B cell (primary cell): Measurements from ENCODE around the gene ZFAND4.

ENCODE experiments used
- CTCF ChIP-seq: fragments of 200-600 bp; IDR thresholded peaks from one replicate; pipeline ENCODE4 v1.8.0; 2022; ENCODE audit warnings: antibody characterized with exemption, mild to moderate bottlenecking
- EZH2 ChIP-seq: IDR thresholded peaks from 2 replicates; pipeline ENCODE4 v1.6.1; 2012; ENCODE audit warnings: borderline replicate concordance, low read depth, mild to moderate bottlenecking, moderate library complexity, low read length; ENCODE audit not compliant: insufficient read depth, poor library complexity, severe bottlenecking

DNA sequence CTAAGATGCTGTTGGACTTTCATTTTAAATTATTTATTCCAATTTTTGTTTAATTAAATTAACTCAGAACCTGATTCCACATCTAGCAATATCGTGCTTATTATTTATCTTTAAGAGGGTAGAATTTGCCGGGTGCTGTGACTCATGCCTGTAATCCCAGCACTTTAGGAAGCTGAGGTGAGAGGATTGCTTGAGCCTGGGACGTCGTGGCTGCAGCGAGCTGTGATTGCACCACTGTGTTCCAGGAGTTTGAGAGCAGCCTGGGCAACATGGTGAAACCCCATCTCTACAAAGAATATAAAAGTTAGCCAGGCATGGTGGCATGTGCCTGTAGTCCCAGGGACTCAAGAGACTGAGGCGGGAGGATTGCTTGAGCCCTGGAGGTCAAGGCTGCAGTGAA is 47.8 kb downstream of the ZFAND4 start:
- no peak for TF ChIP-seq EZH2
- no peak for TF ChIP-seq CTCF
